Endometrial microvascular endothelial cells (primary cell): ENCODE results near the gene AKAP7. TPM values are rescaled to one million over a fixed set of nuclear protein-coding genes. Genes with fewer than 3 reads are reported as not detected.
"Not testable (repeated sequence)": the region's sequence is repeated elsewhere in the genome, so short reads cannot be mapped to it uniquely, and the experiment has no call there.

Experiments
- in situ Hi-C: cut with HindIII; loops from 2 replicates; pipeline ENCODE4 v1.10.0; 2017; ENCODE audit warnings: low sequenced_read_pairs, low pct_unique_long_range_greater_than_20kb; ENCODE audit errors: inconsistent ontology term
- total RNA-seq: library from RNA; depleted of rRNA; stranded (reverse); fragments of >200 nt; gene quantifications from one replicate; pipeline ENCODE4 v1.2.3, GENCODE V29; 2015; ENCODE audit errors: inconsistent ontology term

AKAP7 gene
- 4.0 TPM for total RNA-seq

DNA sequence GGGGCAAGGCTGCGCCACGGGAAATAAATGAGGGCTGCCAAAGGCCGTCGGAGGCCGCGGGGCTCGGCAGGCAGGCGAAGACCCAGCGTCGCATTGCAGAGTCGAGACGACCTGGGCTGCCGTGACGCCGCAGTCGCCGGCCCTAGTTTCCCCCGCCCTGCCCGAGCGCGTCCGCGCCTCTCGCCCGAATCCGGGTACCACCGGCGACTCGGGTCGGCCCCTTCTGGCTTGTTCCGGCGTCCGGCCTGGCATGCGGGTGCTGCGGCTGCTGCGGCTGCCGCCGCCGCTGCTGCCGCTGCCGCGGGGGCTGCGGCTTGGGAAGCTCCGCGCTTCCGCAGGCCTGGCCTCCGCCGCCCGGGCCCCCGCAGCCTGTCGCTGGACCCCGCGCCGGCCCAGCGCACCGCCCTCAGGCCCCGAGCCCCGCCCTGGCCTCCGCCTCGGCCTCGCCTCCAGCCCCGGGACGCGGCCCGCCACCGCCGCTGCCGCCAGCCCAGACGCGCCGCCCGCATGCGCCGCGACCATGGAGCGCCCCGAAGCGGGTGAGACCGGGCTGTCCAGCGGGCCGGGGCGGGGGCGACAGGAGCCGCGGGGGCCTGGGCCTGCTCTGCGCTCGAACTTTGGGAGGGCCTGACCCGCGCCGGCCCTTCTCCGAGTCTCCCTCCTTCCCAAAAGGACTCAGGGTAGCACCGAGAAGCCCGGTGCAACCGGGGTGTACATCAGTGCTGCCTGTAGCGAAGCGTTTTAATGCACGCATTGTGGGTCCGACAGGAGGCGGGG lies at the start of gene AKAP7:
TSS of gene AKAP7 (plus strand) at position 224 of the 777 bp plus-strand sequence. CDS start at position 521, 297 bp downstream.
- in situ Hi-C loops: no loop called here

DNA sequence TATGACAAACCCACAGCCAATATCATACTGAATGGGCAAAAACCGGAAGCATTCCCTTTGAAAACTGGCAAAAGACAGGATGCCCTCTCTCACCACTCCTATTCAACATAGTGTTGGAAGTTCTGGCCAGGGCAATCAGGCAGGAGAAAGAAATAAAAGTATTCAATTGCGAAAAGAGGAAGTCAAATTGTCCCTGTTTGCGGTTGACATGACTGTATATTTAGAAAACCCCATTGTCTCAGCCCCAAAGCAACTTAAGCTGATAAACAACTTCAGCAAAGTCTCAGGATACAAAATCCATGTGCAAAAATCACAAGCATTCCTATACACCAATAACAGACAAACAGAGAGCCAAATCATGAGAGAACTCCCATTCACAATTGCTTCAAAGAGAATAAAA lies 44.9 kb upstream of the AKAP7 start:
- in situ Hi-C loops: not testable (repeated sequence)

DNA sequence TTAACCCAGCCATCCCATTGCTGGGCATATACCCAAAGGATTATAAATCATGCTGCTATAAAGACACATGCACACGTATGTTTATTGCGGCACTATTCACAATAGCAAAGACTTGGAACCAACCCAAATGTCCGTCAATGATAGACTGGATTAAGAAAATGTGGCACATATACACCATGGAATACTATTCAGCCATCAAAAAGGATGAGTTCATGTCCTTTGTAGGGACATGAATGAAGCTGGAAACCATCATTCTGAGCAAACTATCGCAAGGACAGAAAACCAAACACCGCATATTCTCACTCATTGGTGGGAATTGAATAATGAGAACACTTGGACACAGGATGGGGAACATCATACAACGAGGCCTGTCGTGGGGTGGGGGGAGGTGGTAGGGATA lies 43.3 kb upstream of the AKAP7 start:
- in situ Hi-C loops: not testable (repeated sequence)

DNA sequence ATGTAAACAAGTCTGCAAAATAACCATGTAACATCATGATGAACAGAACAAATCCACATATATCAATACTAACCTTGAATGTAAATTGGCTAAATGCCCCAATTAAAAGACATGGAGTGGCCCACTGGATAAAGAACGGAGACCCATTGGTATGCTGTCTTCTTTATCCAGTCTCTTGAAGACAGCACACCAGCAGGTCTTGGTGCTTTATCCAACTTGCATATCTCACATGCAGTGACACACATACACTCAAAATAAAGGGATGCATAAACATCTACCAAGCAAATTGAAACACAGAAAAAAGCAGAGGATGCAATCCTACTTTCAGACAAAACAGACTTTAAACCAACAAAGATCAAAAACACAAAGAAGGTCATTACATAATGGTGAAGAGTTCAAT lies 41.9 kb upstream of the AKAP7 start:
- in situ Hi-C loops: no loop called here

DNA sequence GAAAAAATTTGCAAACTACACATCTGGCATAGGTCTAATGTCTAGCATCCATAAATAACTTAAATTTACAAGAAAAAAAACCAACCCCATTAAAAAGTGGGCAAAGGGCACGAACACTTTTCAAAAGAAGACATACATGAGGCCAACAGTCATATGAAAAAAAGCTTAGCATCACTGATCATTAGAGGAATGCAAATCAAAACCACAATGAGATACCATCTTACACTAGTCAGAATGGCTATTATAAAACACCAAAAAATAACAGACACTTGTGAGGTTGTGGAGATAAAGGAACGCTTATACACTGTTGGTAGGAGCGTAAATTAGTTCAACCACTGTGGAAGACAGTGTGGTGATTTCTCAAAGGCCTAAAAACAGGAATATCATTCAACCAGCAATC lies 38.5 kb upstream of the AKAP7 start:
- in situ Hi-C loops: no loop called here

DNA sequence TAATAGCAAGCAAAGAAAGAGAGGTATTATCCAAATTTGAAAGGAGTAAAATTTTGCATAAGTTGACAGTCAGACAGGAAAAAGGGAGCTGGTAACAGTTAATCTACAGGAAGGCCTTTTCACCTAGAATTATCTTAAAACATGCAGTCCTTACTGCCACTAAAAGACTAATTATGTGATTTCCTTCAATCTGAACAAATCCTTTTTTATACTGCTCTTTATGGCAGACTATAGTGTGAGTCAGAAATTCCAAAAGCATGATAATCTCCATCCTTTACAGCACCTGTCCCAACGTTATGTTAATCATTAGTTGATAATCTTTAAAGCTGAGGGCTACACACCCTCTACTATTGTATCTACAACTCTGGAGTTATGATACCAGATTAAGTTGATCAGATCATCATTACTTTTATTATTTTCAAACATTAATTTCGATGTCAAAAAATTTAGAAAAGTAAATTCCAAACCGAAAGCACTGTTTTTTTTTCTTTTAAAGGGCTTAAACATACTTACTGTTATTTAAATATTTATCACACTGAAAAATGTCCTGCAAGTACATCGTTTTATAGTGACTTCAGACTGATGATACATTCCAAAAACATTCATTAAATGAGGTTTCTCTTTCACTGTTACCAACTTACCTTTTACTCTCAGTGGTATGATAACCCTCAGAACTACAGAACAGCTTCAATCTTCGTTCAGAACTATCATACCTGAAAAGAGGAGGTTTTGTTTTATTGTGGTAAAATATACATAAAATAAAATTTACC lies 33.2 kb upstream of the AKAP7 start:
- in situ Hi-C loops: no loop called here

DNA sequence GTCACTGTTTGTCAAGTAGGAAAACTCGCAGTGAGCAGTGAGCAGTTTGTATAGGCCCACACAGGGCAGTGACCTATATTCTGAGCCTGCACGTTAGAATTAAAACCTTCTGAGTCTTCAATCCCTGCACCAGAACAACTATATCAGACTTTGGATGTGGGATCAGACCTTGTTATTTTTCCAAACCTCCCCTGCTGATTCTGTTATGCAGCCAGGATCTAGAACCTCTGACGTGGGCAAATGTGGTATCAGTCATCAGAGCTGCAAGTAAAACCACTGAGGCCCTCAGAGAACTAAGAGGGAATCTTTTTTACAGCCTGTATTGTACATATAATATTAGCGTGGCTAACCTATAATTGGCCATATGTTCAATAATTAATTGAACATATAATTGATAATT lies 32.0 kb upstream of the AKAP7 start:
- in situ Hi-C loops: no loop called here

DNA sequence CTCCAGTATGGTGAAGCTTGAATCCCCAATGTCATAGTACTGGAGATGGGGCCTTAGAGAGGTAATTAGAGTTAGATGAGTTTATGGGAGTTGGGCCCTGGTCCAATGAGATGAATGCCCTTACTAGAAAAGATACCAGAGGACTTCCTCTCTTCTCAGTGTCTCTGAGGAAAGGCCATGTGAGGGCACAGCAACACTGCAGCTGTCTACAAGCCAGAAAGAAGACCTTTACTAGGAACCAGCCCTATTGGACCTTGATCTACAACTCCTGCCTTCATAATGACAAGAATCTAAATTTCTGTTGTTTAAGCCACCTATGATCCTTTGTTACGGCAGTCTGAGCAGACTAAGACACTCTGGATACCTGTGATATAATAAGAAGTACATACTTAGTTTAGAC lies 31.4 kb upstream of the AKAP7 start:
- in situ Hi-C loops: no loop called here

DNA sequence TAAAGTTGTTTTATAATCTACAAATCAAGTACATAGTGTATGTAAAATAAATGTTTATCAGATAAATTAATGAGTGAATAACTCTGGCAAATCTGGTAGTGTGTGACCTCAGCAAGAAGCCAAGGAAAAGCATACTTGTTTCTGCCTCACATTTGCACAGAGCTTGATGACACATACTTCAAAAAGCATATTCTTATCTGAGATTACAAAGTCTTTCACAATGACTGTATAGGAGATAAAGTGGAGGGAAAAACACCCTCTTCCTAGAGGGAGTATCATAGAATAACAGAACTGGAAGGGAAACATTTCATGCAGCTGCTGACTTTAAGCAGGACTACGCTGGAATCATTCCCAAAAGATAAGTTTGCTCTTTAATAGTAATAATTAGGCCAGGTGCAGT lies 28.1 kb upstream of the AKAP7 start:
- in situ Hi-C loops: no loop called here

DNA sequence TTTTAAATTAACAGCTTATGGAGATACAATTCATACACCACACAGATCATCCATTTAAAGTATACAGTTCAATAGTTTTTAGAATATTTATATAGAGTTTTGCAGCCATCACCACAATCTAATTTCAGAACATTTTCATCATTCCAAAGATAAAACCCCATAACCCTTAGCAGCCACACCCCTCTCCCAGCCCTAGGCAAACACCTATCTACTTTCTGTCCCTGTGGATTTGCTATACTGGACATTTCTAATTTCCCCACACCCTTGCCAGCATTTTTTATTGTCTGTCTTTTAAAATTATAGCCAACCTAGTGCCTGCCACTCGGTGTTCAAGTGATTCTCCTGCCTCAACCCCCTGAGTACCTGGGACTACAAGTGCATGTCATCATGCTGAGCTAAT lies 23.0 kb upstream of the AKAP7 start:
- in situ Hi-C loops: no loop called here

DNA sequence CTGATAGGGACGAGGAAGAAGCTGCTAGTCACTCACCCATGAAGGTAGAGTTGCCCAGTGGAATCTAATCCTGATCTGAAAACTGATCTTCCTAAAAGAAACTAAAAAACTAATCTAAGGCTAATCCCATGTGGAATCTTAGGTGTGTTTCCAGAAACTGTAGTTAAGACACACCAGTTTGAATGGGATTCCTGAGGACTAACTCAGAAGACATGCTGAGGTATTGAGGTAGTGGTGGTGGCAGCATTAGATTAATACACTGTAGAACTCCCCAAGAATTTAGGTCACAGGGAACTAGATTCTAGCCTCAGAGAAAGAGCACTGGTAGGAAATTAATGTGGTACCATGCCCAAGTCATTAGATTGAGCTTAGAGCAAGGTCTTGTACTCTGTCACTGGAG lies 19.6 kb upstream of the AKAP7 start:
- in situ Hi-C loops: no loop called here

DNA sequence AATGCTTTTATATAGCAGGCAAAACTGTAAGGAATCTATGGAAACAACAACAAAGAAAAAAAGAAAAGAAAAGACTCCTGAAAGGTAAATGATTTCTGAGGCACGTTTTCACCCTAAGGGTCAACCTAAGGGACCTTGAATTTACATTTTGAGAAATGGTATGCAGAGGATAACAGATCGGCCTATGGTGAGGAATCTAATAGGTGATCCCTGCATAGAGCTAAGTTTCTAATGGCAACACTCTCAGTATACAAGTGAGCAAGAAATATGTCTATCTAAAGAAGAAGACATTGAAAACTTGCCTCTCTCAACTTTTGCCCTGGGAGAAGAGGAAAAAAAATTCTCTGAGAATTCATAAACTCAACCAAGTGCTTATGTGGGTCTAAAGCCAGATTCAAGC lies 18.9 kb upstream of the AKAP7 start:
- in situ Hi-C loops: no loop called here

DNA sequence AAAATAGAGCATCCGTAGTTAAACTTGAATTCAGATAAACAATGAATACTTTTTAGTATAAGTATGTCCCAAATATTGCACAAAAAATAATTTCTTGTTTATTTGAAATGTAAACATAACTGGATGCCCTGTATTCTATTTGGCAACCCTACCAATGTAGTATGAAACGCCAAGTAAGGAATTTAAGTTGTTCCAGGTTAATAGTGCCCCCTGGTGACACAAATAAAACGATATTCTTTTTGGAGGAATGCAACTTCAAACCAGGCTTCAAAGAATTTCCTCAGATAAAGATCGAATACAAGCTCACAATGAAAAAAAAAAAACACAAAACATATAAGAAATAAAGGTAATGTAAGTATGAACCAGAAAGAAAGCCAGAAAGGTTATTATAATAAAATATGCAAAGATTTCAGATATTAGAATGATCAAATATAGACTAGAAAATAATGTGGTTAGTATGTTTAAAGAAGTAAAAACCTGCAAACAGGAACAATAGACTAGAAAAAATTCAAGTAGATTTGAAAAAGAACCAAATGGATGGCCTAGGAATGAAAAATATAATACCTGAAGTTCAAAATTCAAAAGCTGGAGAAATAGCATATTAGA lies 18.4 kb upstream of the AKAP7 start:
- in situ Hi-C loops: no loop called here

DNA sequence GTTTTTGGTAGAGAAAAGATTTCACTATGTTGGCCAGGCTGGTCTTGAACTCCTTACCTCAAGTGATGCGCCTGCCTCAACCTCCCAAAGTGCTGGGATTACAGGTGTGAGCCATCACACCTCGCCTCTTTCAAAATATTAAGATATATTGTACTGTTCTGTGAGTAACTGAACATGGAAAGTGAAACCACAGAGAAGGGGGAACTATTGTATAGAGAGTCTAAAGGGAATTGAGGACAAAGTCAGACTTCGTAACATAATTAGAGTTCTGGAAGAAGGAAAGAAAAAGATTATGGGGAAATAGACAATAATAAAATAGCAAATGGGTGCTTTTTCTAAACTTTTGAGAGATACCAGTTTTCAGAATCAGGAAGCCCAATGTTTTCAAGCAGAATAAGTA lies 17.4 kb upstream of the AKAP7 start:
- in situ Hi-C loops: no loop called here

DNA sequence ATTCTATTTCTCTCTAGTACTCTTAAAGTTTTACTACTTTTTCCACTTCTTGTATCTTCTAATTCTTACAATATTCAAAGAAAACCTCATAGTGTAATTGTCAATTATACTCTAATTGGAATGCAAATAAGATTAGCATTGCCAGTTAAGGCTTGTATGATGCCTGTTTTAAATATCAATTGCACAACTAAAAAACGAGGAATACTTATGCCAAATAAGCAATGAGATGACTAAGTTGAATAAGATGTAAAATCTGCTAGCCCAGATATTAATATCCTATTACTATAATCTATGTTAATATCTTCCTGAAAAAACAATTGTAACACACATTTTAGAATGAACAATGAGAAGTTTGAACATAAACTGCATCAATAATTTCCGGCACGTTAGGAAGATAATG lies 13.3 kb upstream of the AKAP7 start:
- in situ Hi-C loops: no loop called here

DNA sequence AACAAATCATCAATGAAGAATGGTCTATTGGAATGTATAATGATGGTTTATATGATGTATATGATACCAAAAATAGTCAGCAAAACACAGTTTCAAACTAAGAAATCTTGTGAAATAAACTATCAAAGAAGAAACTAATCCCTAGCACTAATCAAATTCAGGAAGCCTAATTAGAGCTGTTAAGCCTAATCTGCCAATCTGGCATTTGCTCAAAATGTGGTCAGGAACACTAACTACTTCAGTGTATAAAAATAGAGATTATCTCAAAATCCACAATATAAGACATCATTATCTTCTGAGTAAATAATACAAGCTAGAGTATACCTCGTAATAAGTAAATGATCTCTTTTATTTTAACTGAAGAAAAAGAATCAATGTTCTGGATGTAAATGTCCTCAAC lies 12.8 kb upstream of the AKAP7 start:
- in situ Hi-C loops: no loop called here

DNA sequence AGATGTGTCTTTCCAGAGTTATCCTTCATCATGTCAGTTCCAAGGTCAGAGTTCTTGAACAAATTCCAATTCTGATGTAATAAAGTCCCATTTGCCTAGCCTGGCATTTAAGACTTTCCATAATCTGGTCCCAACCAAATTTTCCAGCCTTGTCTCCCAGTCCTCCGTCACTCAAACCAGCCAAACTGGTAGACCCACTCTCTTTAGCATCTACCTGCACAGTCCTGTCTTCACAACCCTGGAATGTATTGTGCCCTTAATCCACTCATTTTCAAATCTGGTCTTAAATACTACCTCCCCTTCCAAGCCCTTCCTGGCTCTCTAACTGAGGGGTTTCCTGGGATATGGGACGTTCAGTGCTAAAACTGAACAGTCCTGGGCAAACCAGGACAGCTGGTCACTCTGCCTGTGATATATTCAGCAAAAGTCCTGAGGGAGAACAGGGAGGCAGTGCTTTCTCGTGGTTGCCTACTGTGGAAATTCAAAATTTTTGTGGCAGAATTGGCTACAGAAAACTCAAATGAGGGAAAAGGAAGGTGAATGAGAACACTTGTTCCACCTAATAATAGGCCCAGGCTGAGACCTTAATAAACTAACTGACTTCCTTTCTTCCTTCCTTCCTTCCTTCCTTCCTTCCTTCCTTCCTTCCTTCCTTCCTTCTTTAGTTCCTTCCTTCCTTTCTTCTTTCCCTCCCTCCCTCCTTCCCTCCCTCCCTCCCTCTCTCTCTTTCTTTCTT lies 10.8 kb upstream of the AKAP7 start:
- in situ Hi-C loops: no loop called here

DNA sequence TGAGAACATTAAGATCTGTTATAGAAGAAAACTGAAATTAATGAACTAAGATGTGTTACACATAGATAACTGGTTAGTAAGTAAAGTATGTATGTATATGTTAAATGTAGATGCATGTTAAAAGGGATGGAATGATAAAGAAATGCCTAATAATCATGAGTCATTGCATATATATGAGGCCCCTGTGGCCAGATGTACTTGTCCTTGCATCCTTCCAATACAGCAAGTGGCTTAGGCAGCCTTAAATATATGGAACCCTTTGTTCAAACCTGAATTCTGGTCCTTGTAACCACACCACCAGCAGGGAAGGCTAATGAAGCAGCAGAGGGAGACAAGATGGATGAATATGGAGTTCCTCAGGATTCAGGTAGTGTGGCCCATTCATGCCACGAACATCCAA lies 9.8 kb upstream of the AKAP7 start:
- in situ Hi-C loops: no loop called here
